HL-60/S4 treated with phorbol 12-myristate 13-acetate at 8.2 ng/mL for 4 days and 3 days (cell line): ENCODE data around the gene ARHGAP42.

Experiments
- in situ Hi-C: fragments of 300-500 bp; cut with MboI; formaldehyde crosslinking; loops from 2 replicates; pipeline ENCODE4 v1.15.0; 2022; ENCODE audit warnings: low sequenced_read_pairs

ARHGAP42 gene

DNA sequence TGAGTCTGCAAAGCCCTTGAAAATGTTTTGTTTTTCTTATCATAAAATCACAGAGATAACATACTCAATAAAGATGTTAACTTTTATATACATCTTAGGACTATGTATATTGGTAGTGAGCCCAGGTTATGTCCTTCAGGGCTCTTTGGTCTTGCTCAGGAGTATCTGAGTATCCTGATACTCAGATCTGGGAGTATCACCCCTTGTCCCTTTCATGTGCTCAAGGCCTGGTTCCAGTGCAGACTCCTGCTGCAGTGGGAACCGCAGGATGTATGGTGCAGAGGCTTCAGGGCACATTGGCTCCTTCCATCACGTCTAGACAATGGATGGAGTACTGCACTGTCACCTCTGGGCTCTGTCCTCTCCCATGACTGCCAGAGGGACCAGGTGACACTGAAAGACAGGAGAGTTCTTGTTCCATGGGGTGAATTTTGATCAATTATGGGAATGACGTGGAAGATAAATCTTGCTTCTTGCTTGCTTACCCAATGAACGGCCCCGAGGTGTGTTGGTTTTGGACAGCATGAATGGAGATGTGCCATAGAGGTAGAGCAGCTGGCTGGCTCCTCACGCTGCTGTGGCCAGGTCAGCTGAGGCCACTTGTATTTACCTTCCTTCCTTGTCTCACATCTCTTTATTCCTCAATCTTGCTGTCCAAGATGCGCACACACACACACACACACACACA lies 215.5 kb downstream of the ARHGAP42 start:
- in situ Hi-C loops, result no loop called here

- in situ Hi-C loops, result no loop called here
These were observed 216.2 kb downstream of the ARHGAP42 start for GRCh38 chr11:100903284-100903683.

GRCh38 chr11:100905684-100906083 lies 218.6 kb downstream of the ARHGAP42 start:
- in situ Hi-C loops, result no loop called here

- in situ Hi-C loops, result no loop called here
These were observed 221.7 kb downstream of the ARHGAP42 start for GRCh38 chr11:100908746-100909145.

DNA sequence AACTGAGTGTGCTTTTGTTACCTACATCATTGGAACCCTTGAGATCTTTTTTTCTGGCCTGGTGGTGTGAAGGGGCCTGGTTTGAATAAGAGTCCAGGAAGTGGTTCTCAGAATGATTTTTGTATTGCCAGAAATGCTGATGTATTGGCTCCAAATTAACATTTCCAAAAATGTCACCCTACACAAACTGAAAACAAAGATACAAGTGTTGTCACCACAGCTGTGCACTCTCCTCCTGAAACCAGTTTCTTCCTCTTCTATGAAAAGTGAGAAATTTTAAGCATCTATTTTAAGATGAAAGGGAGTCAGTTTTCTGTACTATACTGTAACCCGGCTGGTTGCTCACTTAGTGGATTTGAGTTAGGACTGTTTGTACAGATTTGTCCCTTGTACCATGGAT lies 223.7 kb downstream of the ARHGAP42 start:
- in situ Hi-C loops, result no loop called here

- in situ Hi-C loops, result no loop called here
These were observed 227.5 kb downstream of the ARHGAP42 start for GRCh38 chr11:100914415-100915110.

- in situ Hi-C loops, result no loop called here
These were observed 231.7 kb downstream of the ARHGAP42 start for GRCh38 chr11:100918551-100919500.

DNA sequence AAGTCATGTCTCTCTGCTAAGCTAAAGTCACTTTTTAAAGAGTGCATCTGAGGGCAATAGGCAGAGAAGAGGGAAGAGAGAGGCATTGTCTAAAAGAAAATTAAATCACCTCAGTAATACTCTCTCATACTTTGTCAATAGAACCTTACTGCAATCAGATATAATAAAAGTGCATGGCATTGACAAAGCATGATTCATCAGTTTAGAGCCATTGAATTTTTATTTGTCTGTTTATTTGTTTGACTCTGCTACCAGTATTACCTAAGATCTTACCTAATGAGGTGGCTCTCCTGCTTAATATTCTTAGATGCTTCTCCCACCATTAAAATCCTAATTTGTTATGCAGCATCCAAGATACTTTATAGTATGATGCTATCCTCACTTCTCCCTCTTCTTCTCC lies 233.5 kb downstream of the ARHGAP42 start:
- in situ Hi-C loops, result no loop called here

- in situ Hi-C loops, result no loop called here
These were observed 235.0 kb downstream of the ARHGAP42 start for GRCh38 chr11:100922121-100922520.

GRCh38 chr11:100923555-100923954 lies 236.5 kb downstream of the ARHGAP42 start:
- in situ Hi-C loops, result no loop called here

- in situ Hi-C loops, result no loop called here
These were observed 238.8 kb downstream of the ARHGAP42 start for GRCh38 chr11:100925935-100926334.

DNA sequence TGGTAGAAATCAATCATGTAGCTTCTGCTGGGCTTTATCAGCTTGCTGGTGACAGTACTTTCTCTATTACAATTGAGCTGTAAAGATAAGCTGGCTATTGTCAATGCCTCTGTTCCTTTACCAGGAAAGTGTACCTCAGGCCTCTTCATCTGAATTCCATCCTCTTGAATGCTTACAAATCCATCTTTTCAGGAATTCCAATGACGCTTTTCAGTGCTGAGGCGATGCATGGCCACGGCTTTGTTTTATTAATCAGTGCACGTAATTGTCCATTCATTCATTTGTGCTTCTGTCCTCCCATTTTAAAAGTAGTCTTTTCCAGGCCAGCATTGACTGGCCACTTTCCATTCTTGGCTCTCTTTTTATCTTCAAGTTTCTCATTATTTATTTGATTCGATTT lies 240.5 kb downstream of the ARHGAP42 start:
- in situ Hi-C loops, result no loop called here

DNA sequence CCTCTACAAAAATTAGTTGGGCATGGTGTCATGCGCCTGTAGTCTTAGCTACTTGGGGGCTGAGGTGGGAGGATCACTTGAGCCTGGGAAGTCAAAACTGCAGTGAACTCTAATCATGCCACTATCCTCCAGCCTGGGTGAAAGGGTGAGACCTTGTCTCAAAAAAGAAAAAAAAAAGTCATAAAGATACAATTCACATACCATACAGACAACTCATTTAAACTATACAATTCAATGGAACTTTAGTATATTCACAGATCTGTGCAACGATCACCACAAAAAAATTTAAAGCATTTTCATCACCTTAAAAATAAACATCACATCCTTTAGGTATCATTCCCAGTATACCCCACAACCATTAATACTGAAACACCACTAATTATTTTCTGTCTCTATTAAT lies 241.3 kb downstream of the ARHGAP42 start:
- in situ Hi-C loops, result no loop called here

- in situ Hi-C loops, result no loop called here
These were observed 242.3 kb downstream of the ARHGAP42 start for GRCh38 chr11:100929377-100929776.

GRCh38 chr11:100930185-100930778 lies 243.2 kb downstream of the ARHGAP42 start:
- in situ Hi-C loops, result no loop called here

DNA sequence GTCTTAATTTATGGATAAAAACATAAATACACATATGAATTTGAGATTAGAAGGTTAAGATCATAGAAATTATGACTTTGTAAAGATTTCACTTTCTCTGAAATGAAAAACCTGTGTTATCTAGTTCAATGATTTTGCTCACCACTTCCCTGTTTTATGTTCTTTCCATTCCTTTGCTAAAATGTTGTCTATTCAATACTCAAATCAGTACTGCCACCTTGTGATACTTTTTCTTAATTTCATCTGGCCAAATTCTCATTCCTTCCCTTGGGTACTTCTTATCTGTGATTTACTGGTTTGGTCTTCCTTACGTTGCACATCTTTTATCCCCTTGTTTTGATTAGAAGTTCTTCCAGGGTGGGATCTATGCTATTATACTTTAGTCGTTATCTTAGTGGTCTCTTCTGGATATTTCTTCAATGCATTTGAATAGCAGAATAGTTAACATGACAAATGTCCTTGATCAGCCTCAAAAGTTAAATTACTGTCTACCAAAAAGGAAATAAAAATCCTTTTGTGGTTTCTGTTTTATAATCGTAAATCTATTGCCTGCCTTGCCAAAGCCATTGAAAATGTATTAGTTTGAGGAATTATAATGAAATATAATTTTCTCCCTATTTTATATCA lies 245.5 kb downstream of the ARHGAP42 start:
- in situ Hi-C loops, result no loop called here

DNA sequence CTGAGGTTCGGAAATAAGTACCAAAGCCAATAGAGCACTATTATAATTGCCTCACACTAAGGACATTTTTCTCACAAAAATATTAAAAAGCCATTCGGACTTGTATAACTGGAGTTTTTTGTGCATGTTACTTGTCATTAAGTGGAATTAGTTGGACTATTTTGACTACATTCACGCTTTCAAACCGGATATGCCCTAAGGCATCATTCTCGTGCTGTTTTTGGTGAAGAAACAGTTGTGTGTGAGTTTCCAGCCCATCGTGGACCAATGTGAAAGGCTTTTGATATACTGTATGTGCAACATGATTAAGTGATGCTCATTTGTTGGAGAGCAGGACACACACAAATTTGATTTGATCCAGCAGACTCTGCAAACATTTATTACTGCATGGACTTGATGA lies 249.7 kb downstream of the ARHGAP42 start:
- in situ Hi-C loops, result no loop called here

- in situ Hi-C loops, result no loop called here
These were observed 252.5 kb downstream of the ARHGAP42 start for GRCh38 chr11:100939571-100939970.

DNA sequence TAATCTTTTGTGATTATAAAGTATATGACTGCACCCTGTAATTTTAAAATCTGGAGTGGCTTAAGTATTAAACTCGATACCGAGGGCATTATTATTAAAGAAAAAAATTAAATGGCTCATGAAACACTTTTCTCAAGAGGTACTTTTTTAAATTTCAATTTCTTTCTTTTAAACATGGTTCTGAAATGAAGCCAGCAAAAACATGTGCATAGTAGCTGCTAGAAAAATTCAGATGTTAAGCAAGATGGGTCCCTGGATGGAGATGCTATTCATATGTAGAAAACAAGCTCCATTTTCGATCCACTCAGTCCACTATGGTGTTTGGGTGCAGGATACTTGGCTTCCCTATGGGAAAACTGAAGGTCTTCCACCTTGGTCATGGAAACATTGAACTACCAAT lies 253.0 kb downstream of the ARHGAP42 start:
- in situ Hi-C loops, result no loop called here

GRCh38 chr11:100941033-100941432 lies 253.9 kb downstream of the ARHGAP42 start:
- in situ Hi-C loops, result no loop called here

GRCh38 chr11:100942016-100942415 lies 254.9 kb downstream of the ARHGAP42 start:
- in situ Hi-C loops, result no loop called here
